ENCODE measurements around the gene ZBTB3. TPM values are rescaled to one million over a fixed set of nuclear protein-coding genes. Genes with fewer than 3 reads are reported as not detected.
A peak's percentile ranks its signal among the peaks of the same experiment; 100 is the strongest.
"Not testable (repeated sequence)": the region's sequence is repeated elsewhere in the genome, so short reads cannot be mapped to it uniquely, and the experiment has no call there.

Gene ZBTB3
- total RNA-seq, 2 donors from 2014 or later = 16.9 to 33.8 TPM

GRCh38 chr11:62774407-62774806 lies 20.4 kb upstream of the ZBTB3 start:
- Mint-ChIP-seq H3K36me3 (ENCODE audit: low read depth) (peaks cover 45% of the 10 kb centered on the region), H3K9me3 (no peaks in the 10 kb centered on the region), H3K27ac (no peak overlapping the region), H3K4me1 (peaks cover 15% of the 10 kb centered on the region), H3K4me3 (no peak overlapping the region), H3K27me3 (ENCODE audit: insufficient read depth) (no peaks in the 10 kb centered on the region)
- WGBS, 2 experiments (ENCODE audit: insufficient coverage in 1 of 2, insufficient read length in 1 of 2) = 92 to 98% methylated on average over 5 to 6 of the region's 6 CpGs
- no peak overlapping the region for H3K27ac ChIP-seq (ENCODE audit: low read depth, low read length)
- H3K9ac ChIP-seq (ENCODE audit: extremely low read depth, low read length, poor library complexity, severe bottlenecking) = no peak overlapping the region
- peaks cover 24% of the 10 kb centered on the region for H3K36me3 ChIP-seq (ENCODE audit: control insufficient read depth, insufficient read depth, low read length)
- no peaks in the 10 kb centered on the region for H3K9me3 ChIP-seq (ENCODE audit: control insufficient read depth, low read length)
- no peak for TF ChIP-seq CTCF (conservative IDR thresholded peaks at IDR 0.05)
- no peak overlapping the region for H3K4me3 ChIP-seq (ENCODE audit: low read length)
- DNase-seq = no peak
- no peaks in the 10 kb centered on the region for H3K4me1 ChIP-seq (ENCODE audit: control insufficient read depth, insufficient read depth, low read length)
- no peaks in the 10 kb centered on the region for H3K27me3 ChIP-seq (ENCODE audit: control insufficient read depth, insufficient read depth, low read length, poor library complexity, severe bottlenecking)

- Mint-ChIP-seq H3K4me3 (peak within 1 kb of the TSS; percentile 85), H3K27me3 (ENCODE audit: insufficient read depth) (no peaks in the 10 kb centered on the region), H3K4me1 (peaks cover 15% of the 10 kb centered on the region)
Measured at GRCh38 chr11:62771144-62772021, 17.4 kb upstream of the ZBTB3 start, which contains the start of gene TAF6L. TSS of gene TAF6L (plus strand) at chr11:62771396. CDS start at chr11:62775784, 4,388 bp downstream.

GRCh38 chr11:62770778-62771143 lies 16.8 kb upstream of the ZBTB3 start:
- H3K9me3 Mint-ChIP-seq = no peaks in the 10 kb centered on the region
- peak overlapping the region; percentile 71 for H3K9ac ChIP-seq (ENCODE audit: extremely low read depth, low read length, poor library complexity, severe bottlenecking)

More at GRCh38 chr11:62771144-62772021, 17.4 kb upstream of the ZBTB3 start, which contains the start of gene TAF6L:
- H3K36me3 Mint-ChIP-seq (ENCODE audit: low read depth) = peaks cover 32% of the 10 kb centered on the region
- H3K4me1 ChIP-seq (ENCODE audit: control insufficient read depth, insufficient read depth, low read length) = no peaks in the 10 kb centered on the region
- H3K27ac ChIP-seq (ENCODE audit: low read depth, low read length) = peak within 1 kb of the TSS; percentile 95
- no peaks in the 10 kb centered on the region for H3K9me3 ChIP-seq (ENCODE audit: control insufficient read depth, low read length)
- H3K27ac Mint-ChIP-seq = peak within 1 kb of the TSS; percentile 95
- H3K9me3 Mint-ChIP-seq = no peaks in the 10 kb centered on the region
- DNase-seq = peak; percentile 99
- H3K27me3 ChIP-seq (ENCODE audit: control insufficient read depth, insufficient read depth, low read length, poor library complexity, severe bottlenecking) = no peaks in the 10 kb centered on the region
- H3K9ac ChIP-seq (ENCODE audit: extremely low read depth, low read length, poor library complexity, severe bottlenecking) = peak within 1 kb of the TSS; percentile 71
- TF ChIP-seq CTCF (conservative IDR thresholded peaks at IDR 0.05) = no peak
- 1% methylated on average over 19 to 57 of the region's 60 CpGs for WGBS, 2 experiments (ENCODE audit: insufficient coverage in 1 of 2, insufficient read length in 1 of 2)
- peak within 1 kb of the TSS; percentile 98 for H3K4me3 ChIP-seq (ENCODE audit: low read length)
- peaks cover 19% of the 10 kb centered on the region for H3K36me3 ChIP-seq (ENCODE audit: control insufficient read depth, insufficient read depth, low read length)

GRCh38 chr11:62760867-62761227 lies 6.9 kb upstream of the ZBTB3 start:
- peaks cover 12% of the 10 kb centered on the region for H3K4me1 ChIP-seq (ENCODE audit: control insufficient read depth, insufficient read depth, low read length)
- Mint-ChIP-seq H3K27ac (peak overlapping the region; percentile 75), H3K4me3 (peak overlapping the region; percentile 96), H3K36me3 (ENCODE audit: low read depth) (peaks cover 21% of the 10 kb centered on the region), H3K4me1 (peaks cover 22% of the 10 kb centered on the region)
- not testable (repeated sequence) for H3K27ac ChIP-seq (ENCODE audit: low read depth, low read length); H3K9ac ChIP-seq (ENCODE audit: extremely low read depth, low read length, poor library complexity, severe bottlenecking); H3K4me3 ChIP-seq (ENCODE audit: low read length); H3K27me3 Mint-ChIP-seq (ENCODE audit: insufficient read depth); H3K9me3 ChIP-seq (ENCODE audit: control insufficient read depth, low read length); H3K9me3 Mint-ChIP-seq; H3K27me3 ChIP-seq (ENCODE audit: control insufficient read depth, insufficient read depth, low read length, poor library complexity, severe bottlenecking)
- WGBS, 2 experiments (ENCODE audit: insufficient coverage in 1 of 2, insufficient read length in 1 of 2) = 58 to 60% methylated on average over 7 to 8 of the region's 9 CpGs
- peaks cover 11% of the 10 kb centered on the region for H3K36me3 ChIP-seq (ENCODE audit: control insufficient read depth, insufficient read depth, low read length)
- DNase-seq = peak; percentile 66

More at GRCh38 chr11:62770778-62771143, 16.8 kb upstream of the ZBTB3 start:
- Histone ChIP-seq H3K4me1 (ENCODE audit: control insufficient read depth, insufficient read depth, low read length) (no peaks in the 10 kb centered on the region), H3K27ac (ENCODE audit: low read depth, low read length) (peak overlapping the region; percentile 95), H3K36me3 (ENCODE audit: control insufficient read depth, insufficient read depth, low read length) (peaks cover 18% of the 10 kb centered on the region), H3K4me3 (ENCODE audit: low read length) (peak overlapping the region; percentile 98), H3K9me3 (ENCODE audit: control insufficient read depth, low read length) (no peaks in the 10 kb centered on the region), H3K27me3 (ENCODE audit: control insufficient read depth, insufficient read depth, low read length, poor library complexity, severe bottlenecking) (no peaks in the 10 kb centered on the region)
- H3K4me3 Mint-ChIP-seq = peak overlapping the region; percentile 85
- peak overlapping the region; percentile 95 for H3K27ac Mint-ChIP-seq
- no peak for TF ChIP-seq CTCF (conservative IDR thresholded peaks at IDR 0.05)
- H3K27me3 Mint-ChIP-seq (ENCODE audit: insufficient read depth) = no peaks in the 10 kb centered on the region
- peaks cover 31% of the 10 kb centered on the region for H3K36me3 Mint-ChIP-seq (ENCODE audit: low read depth)
- WGBS, 2 experiments (ENCODE audit: insufficient coverage in 1 of 2, insufficient read length in 1 of 2) = 11 to 17% methylated on average over 9 to 18 of the region's 18 CpGs
- peak; percentile 78 for DNase-seq
- peaks cover 15% of the 10 kb centered on the region for H3K4me1 Mint-ChIP-seq

All from endodermal cell (in vitro differentiated cells).